ENCODE measurements around the gene RNLS.

GRCh38 chr10:88254091-88254490 is 329.0 kb downstream of the RNLS start:
- TF ChIP-seq POLR2A (IDR thresholded peaks at IDR 0.05; ENCODE audit: extremely low read depth, insufficient read length), result no peak
- TF ChIP-seq CTCF (IDR thresholded peaks at IDR 0.05; ENCODE audit: low read depth, low read length), result no peak
